HG02623 (cell line): ENCODE data around the gene CIRBP.

Experiments used
- ATAC-seq: cut with Tn5 transposase; IDR thresholded peaks from one replicate; pipeline ENCODE4 v1.9.1; 2021; ENCODE audit warnings: moderate library complexity; ENCODE audit not compliant: unreplicated experiment

Gene CIRBP

GRCh38 chr19:1278713-1279660 lies 9.9 kb downstream of the CIRBP start:
- no peak for ATAC-seq

GRCh38 chr19:1279782-1280341 lies 10.7 kb downstream of the CIRBP start:
- no peak for ATAC-seq

- ATAC-seq: no peak
These were observed 11.8 kb downstream of the CIRBP start for GRCh38 chr19:1280636-1281568.

- no peak for ATAC-seq
These were observed 12.6 kb downstream of the CIRBP start for GRCh38 chr19:1281569-1282287.

- ATAC-seq: no peak
These were observed 13.6 kb downstream of the CIRBP start for GRCh38 chr19:1282588-1283206.

- ATAC-seq: no peak
These were observed 14.2 kb downstream of the CIRBP start for GRCh38 chr19:1283207-1283916.

- ATAC-seq: no peak
These were observed 14.8 kb downstream of the CIRBP start for GRCh38 chr19:1283917-1284292.

GRCh38 chr19:1284293-1284978 lies 15.3 kb downstream of the CIRBP start:
- no peak for ATAC-seq

- ATAC-seq: no peak
These were observed 16.0 kb downstream of the CIRBP start for GRCh38 chr19:1284979-1285736.

GRCh38 chr19:1285737-1286360 lies 16.7 kb downstream of the CIRBP start, which contains the start of gene EFNA2:
Gene EFNA2 (plus strand): TSS chr19:1285873. CDS start chr19:1286169, 296 bp downstream.
- ATAC-seq: no peak

GRCh38 chr19:1286487-1287353 lies 17.6 kb downstream of the CIRBP start:
- no peak for ATAC-seq

GRCh38 chr19:1287354-1288225 lies 18.5 kb downstream of the CIRBP start:
- ATAC-seq: no peak

- ATAC-seq: no peak
These were observed 19.1 kb downstream of the CIRBP start for GRCh38 chr19:1288226-1288612.

- no peak for ATAC-seq
These were observed 19.9 kb downstream of the CIRBP start for GRCh38 chr19:1288833-1289685.

GRCh38 chr19:1289686-1290025 lies 20.5 kb downstream of the CIRBP start:
- no peak for ATAC-seq
